ENCODE results near the gene FGF4. TPM values are rescaled to one million over a fixed set of nuclear protein-coding genes. Genes with fewer than 3 reads are reported as not detected.

The FGF4 gene
- total RNA-seq (2014; rRNA removed; shearing (Covaris generic)), result not detected in 2 replicates

GRCh38 chr11:69775163-69775755, at the start of gene FGF4:
FGF4 (minus strand) TSS chr11:69775341; CDS start chr11:69775084, 257 bp downstream.
- no peak for DNase-seq (ENCODE audit: low read depth)

GRCh38 chr11:69823641-69824265, 48.6 kb upstream of the FGF4 start:
- DNase-seq (ENCODE audit: low read depth), result no peak

- DNase-seq (ENCODE audit: low read depth), result no peak
Observed at GRCh38 chr11:69822676-69823494, 47.7 kb upstream of the FGF4 start.

- no peak for DNase-seq (ENCODE audit: low read depth)
Observed at GRCh38 chr11:69821511-69822040, 46.4 kb upstream of the FGF4 start.

- no peak for DNase-seq (ENCODE audit: low read depth)
Observed at GRCh38 chr11:69820441-69820840, 45.3 kb upstream of the FGF4 start.

- no peak for DNase-seq (ENCODE audit: low read depth)
Observed at GRCh38 chr11:69819541-69820070, 44.5 kb upstream of the FGF4 start.

GRCh38 chr11:69818603-69819441, 43.7 kb upstream of the FGF4 start, which contains the start of gene FGF3:
FGF3 (minus strand) TSS chr11:69819416; CDS start chr11:69818933, 483 bp downstream.
- DNase-seq (ENCODE audit: low read depth), result no peak

GRCh38 chr11:69818231-69818602, 43.1 kb upstream of the FGF4 start:
- no peak for DNase-seq (ENCODE audit: low read depth)

GRCh38 chr11:69817265-69818230, 42.4 kb upstream of the FGF4 start:
- peak; percentile 52 for DNase-seq (ENCODE audit: low read depth)

GRCh38 chr11:69816671-69817070, 41.5 kb upstream of the FGF4 start:
- DNase-seq (ENCODE audit: low read depth), result no peak

GRCh38 chr11:69815973-69816372, 40.8 kb upstream of the FGF4 start:
- DNase-seq (ENCODE audit: low read depth), result no peak

- no peak for DNase-seq (ENCODE audit: low read depth)
Observed at GRCh38 chr11:69814902-69815301, 39.8 kb upstream of the FGF4 start.

- DNase-seq (ENCODE audit: low read depth), result no peak
Observed at GRCh38 chr11:69814411-69814810, 39.3 kb upstream of the FGF4 start.

- no peak for DNase-seq (ENCODE audit: low read depth)
Observed at GRCh38 chr11:69813839-69814238, 38.7 kb upstream of the FGF4 start.

GRCh38 chr11:69812946-69813345, 37.8 kb upstream of the FGF4 start:
- DNase-seq (ENCODE audit: low read depth), result no peak

GRCh38 chr11:69812256-69812655, 37.1 kb upstream of the FGF4 start:
- DNase-seq (ENCODE audit: low read depth), result no peak

GRCh38 chr11:69811431-69811830, 36.3 kb upstream of the FGF4 start:
- no peak for DNase-seq (ENCODE audit: low read depth)

- no peak for DNase-seq (ENCODE audit: low read depth)
Observed at GRCh38 chr11:69810289-69811118, 35.4 kb upstream of the FGF4 start.

GRCh38 chr11:69808667-69809086, 33.5 kb upstream of the FGF4 start:
- DNase-seq (ENCODE audit: low read depth), result peak; percentile 31

Data from RPMI7951 (cell line).